CD4-positive, alpha-beta T cell treated with Interleukin-12 subunit alpha and Interleukin-12 subunit beta, for 1 hour (primary cell): ENCODE measurements around the gene ZNF263.

Experiments
- DNase-seq: peaks from one replicate; pipeline ENCODE4 v3.0.0-alpha.2; 2020

The ZNF263 gene

DNA sequence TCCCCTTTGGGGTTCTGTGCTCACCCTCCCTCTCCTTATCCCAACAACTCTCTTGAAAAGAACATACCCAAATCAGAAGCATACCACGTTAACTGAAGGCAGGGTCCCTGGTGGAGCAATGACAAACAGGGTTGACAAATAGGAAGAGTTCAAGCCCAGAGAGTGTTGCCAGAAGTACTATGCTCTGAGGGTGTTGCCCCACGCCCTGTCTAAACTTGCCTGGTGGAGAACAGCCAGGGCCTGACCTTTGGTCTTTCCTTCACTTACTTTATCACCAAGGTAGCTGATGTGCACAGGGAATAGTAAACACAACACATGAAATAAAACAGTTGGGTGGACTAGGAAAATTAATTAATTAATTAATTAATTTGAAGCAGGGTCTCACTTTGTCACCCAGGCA is 45.4 kb downstream of the ZNF263 start:
- no peak for DNase-seq
